GM13976 (cell line): Measurements from ENCODE around the gene C4orf50.

Source experiments
- DNase-seq: peaks from one replicate; pipeline ENCODE4 v3.0.0; 2012; ENCODE audit warnings: low spot score
- in situ Hi-C: fragments of 300-500 bp; cut with MboI; formaldehyde crosslinking; loops from one replicate; pipeline ENCODE4 v1.12.0; 2022; ENCODE audit warnings: low sequenced_read_pairs, mixed read lengths, inconsistent platforms; ENCODE audit not compliant: unreplicated experiment
- TF ChIP-seq, protein P1 (sequence below): IDR thresholded peaks from 2 replicates; pipeline ENCODE4 v1.5.1; 2012; ENCODE audit warnings: borderline replicate concordance, mild to moderate bottlenecking; ENCODE audit not compliant: insufficient read depth; ENCODE audit errors: extremely low read depth, missing control alignments, control extremely low read depth

C4orf50 gene

DNA sequence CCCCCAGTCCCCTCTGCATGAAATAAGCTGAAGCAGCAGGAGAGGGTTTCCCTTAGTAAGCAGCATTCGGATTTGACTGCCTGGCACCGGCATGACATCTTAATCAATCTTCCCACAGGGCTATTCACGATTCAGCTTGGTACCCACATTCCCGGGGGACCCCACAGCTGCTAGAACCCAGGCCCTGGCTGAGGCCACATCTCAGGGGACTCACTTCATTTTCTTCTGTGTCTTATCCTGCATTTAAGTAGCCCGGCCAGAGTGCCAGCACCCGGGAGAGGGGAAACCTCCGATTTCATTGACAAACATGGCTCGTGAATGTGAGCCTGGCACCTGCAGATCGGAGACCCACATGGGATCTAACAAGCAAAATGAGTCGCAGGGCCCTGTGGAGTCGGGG, 73.1 kb downstream of the C4orf50 start:
- no peak for DNase-seq
- in situ Hi-C loops = no loop called here
- TF ChIP-seq, protein P1, sequence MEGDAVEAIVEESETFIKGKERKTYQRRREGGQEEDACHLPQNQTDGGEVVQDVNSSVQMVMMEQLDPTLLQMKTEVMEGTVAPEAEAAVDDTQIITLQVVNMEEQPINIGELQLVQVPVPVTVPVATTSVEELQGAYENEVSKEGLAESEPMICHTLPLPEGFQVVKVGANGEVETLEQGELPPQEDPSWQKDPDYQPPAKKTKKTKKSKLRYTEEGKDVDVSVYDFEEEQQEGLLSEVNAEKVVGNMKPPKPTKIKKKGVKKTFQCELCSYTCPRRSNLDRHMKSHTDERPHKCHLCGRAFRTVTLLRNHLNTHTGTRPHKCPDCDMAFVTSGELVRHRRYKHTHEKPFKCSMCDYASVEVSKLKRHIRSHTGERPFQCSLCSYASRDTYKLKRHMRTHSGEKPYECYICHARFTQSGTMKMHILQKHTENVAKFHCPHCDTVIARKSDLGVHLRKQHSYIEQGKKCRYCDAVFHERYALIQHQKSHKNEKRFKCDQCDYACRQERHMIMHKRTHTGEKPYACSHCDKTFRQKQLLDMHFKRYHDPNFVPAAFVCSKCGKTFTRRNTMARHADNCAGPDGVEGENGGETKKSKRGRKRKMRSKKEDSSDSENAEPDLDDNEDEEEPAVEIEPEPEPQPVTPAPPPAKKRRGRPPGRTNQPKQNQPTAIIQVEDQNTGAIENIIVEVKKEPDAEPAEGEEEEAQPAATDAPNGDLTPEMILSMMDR = no peak

DNA sequence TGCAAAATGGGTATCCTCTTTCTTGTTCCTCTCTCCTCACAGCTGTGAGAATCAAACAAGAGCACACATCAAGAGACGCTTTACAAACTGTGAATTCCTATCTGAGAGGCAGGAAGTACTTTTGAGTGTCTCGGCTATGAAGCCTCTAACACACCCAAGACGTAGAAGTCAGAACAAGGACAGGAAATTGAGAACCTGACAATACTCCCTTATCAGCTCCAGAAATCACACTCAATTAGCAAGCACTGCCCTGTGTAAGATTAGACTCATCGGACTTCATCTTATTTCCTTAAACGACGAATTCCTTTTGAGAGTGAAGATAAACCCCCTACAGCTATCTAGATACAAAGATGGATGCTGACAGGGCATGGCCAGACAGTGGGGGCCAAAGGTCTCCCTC, 74.7 kb downstream of the C4orf50 start:
- no peak for DNase-seq
- in situ Hi-C loops = no loop called here
- TF ChIP-seq, protein P1 = no peak

DNA sequence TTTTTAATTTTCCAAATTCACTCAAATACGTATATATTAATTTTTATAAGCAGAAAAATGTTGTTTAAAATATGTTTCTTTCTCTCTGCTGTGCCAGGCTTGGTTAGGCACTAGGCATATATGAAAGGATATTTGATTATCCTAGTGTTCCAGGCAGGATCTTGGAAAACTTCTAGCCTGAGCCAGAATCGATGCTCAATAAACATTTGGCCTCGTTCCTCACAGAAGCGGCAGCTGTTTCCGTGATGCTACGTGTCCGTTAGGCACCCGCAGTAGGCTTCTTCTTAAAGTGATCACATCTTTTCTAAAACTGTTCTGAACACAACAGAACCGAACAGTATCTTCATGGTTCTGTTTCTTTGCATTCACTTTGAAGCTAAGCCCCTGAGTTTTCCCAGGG, 75.3 kb downstream of the C4orf50 start:
- DNase-seq = no peak
- TF ChIP-seq, protein P1 = no peak
- in situ Hi-C loops = no loop called here

DNA sequence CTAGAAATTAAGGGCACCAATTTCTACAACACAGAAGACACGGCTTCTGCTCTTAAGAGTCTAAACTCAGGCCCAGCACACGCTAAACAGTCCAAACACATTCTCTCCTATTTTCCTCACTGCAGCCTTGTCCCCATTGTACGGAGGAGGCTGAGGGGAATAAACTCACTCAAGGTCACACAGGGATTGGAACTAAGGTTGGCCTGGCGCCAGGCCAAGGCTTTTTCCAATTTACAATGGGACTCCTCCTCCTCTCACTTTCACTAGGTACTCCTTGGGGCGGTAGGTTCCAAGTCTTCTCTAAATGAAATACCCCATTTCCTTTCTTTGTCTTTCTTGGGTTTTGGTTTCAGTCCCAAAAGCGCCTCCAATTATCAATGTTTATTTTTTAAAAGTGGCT, 76.6 kb downstream of the C4orf50 start:
- DNase-seq = no peak
- in situ Hi-C loops = no loop called here
- TF ChIP-seq, protein P1 = no peak

DNA sequence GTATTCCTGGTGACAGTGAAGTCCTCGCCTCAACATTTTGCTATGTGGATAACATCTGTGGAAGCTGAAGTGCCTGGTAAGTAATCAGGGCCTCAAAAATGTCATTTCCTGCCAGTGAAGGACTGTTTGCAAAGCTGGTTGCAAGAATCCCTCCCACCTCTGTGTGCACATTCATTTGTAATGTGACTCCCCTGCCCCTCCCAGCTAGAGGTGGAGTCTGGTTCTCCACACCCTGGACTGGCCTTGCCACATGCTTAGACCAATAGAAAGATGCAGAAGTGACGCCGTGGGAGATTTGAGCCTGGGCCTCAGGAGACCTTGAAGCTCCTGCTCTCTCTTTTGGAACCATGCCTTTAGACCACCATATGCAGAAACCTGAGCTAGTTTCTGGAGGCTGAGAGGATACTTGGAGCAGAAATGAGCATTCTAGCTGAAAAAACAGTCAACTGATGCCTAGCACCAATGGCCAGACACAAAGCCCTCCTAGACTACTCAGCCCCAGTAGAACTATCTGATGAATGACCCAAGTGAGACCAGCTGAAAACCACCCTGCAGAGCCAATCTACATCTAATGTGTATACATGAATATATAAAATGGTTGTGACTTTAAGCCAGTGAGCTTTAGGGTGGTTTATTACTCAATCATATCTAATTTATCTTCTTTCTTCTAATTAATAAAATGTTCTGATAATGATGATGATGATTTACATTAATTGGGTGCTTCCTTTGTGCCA, 77.6 kb downstream of the C4orf50 start:
- TF ChIP-seq, protein P1 = no peak
- in situ Hi-C loops = no loop called here
- DNase-seq = no peak

DNA sequence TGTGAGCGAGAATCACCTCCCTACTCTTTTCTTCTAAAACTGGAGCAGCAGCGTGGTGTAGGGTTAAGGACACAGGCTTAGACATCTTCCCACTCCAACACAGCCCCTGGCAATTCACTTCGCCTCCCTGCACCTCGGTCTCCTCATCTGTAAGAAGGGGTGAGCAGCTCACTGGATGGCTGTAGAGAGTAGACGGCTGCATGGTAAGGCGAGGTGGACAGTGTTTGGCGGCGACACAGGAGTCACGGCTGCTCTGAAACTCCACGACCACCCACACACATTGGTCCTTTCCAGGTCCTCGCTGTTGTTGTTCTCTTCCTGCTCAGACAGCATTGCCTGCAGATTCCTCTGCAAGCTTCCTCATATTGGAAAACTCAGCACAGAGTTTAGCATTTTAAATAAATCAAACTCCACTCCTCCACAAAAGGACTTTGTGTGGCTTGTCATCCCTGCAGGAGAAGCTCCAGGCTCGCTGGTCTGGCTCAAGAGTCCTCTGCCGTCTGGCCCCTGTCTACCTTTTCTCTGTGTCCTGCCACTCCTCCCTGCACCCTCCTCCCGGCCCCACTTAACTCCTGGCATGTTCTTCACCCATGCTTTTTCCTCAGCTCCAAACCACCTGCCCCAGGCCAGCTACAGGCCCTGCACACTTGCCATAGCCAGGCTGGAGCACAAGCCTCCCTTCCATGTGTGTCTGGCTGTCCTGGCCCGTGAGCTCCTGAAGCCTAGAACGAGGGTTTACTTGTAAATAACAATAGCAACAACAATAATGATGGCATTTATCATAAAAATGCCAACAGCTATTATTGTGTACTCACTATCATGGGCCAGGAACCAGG, 84.0 kb downstream of the C4orf50 start:
- in situ Hi-C loops = no loop called here
- DNase-seq = no peak
- TF ChIP-seq, protein P1 = no peak
